PC-9 (cell line): ENCODE results near the gene SLC32A1.

Experiments used
- EZH2 ChIP-seq: fragments of 200-600 bp; sonication (generic); IDR thresholded peaks from 2 replicates; pipeline ENCODE4 v1.8.0; 2017; ENCODE audit warnings: antibody characterized with exemption, low read depth
- TF ChIP-seq, protein P1 (sequence below): fragments of 200-600 bp; sonication (generic); conservative IDR thresholded peaks from 2 replicates; pipeline ENCODE4 v1.6.1; 2017; ENCODE audit warnings: mixed run types, antibody characterized with exemption, mild to moderate bottlenecking, moderate library complexity

- TF ChIP-seq, protein P1, sequence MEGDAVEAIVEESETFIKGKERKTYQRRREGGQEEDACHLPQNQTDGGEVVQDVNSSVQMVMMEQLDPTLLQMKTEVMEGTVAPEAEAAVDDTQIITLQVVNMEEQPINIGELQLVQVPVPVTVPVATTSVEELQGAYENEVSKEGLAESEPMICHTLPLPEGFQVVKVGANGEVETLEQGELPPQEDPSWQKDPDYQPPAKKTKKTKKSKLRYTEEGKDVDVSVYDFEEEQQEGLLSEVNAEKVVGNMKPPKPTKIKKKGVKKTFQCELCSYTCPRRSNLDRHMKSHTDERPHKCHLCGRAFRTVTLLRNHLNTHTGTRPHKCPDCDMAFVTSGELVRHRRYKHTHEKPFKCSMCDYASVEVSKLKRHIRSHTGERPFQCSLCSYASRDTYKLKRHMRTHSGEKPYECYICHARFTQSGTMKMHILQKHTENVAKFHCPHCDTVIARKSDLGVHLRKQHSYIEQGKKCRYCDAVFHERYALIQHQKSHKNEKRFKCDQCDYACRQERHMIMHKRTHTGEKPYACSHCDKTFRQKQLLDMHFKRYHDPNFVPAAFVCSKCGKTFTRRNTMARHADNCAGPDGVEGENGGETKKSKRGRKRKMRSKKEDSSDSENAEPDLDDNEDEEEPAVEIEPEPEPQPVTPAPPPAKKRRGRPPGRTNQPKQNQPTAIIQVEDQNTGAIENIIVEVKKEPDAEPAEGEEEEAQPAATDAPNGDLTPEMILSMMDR = no peak
- no peak for TF ChIP-seq EZH2
These were observed 1.0 kb downstream of the SLC32A1 start for GRCh38 chr20:38725148-38725901.
